Glutamatergic neuron (in vitro differentiated cells): ENCODE data around the gene EML1. TPM values are rescaled to one million over a fixed set of nuclear protein-coding genes. Genes with fewer than 3 reads are reported as not detected.

Experiments
- DNase-seq: peaks from one replicate; pipeline ENCODE4 v3.0.0; 2022
- H3K27ac Mint-ChIP-seq: one replicate; pipeline ENCODE4 v1.8.0; 2020; ENCODE audit warnings: mild to moderate bottlenecking, mixed read lengths, inconsistent platforms; ENCODE audit not compliant: unreplicated experiment
- H3K27me3 Mint-ChIP-seq: one replicate; pipeline ENCODE4 v1.8.0; 2020; ENCODE audit warnings: mild to moderate bottlenecking, moderate library complexity, mixed read lengths, inconsistent platforms; ENCODE audit not compliant: unreplicated experiment
- H3K36me3 Mint-ChIP-seq: one replicate; pipeline ENCODE4 v1.8.0; 2020; ENCODE audit warnings: mild to moderate bottlenecking, mixed read lengths, inconsistent platforms; ENCODE audit not compliant: unreplicated experiment
- H3K4me1 Mint-ChIP-seq: one replicate; pipeline ENCODE4 v1.8.0; 2020; ENCODE audit warnings: mild to moderate bottlenecking, low read depth, mixed read lengths, inconsistent platforms; ENCODE audit not compliant: unreplicated experiment
- H3K4me3 Mint-ChIP-seq: one replicate; pipeline ENCODE4 v1.8.0; 2020; ENCODE audit warnings: mild to moderate bottlenecking, mixed read lengths, inconsistent platforms; ENCODE audit not compliant: unreplicated experiment
- H3K9me3 Mint-ChIP-seq: one replicate; pipeline ENCODE4 v1.8.0; 2020; ENCODE audit warnings: mild to moderate bottlenecking, moderate library complexity, mixed read lengths, inconsistent platforms; ENCODE audit not compliant: unreplicated experiment
- total RNA-seq: library from RNA; stranded (reverse); fragmentation: NEBNext Ultra II Directional; extraction: Animal tissue kit (Norgen Biotek cat#: 25700); gene quantifications from one replicate; pipeline ENCODE4 v1.2.1, GENCODE V29; 2021; ENCODE audit not compliant: unreplicated experiment
- TF ChIP-seq, protein P1 (sequence below): fragments of 200-600 bp; sonication (generic); IDR thresholded peaks from one replicate; pipeline ENCODE4 v1.5.0; 2021; ENCODE audit not compliant: partially characterized antibody, unreplicated experiment

EML1 gene
- total RNA-seq, 1 donor from 2014 or later, result 73.6 TPM

GRCh38 chr14:99936738-99937474, 143.7 kb downstream of the EML1 start:
- no peaks in the 10 kb centered on the region for H3K27me3 Mint-ChIP-seq
- TF ChIP-seq, protein P1, sequence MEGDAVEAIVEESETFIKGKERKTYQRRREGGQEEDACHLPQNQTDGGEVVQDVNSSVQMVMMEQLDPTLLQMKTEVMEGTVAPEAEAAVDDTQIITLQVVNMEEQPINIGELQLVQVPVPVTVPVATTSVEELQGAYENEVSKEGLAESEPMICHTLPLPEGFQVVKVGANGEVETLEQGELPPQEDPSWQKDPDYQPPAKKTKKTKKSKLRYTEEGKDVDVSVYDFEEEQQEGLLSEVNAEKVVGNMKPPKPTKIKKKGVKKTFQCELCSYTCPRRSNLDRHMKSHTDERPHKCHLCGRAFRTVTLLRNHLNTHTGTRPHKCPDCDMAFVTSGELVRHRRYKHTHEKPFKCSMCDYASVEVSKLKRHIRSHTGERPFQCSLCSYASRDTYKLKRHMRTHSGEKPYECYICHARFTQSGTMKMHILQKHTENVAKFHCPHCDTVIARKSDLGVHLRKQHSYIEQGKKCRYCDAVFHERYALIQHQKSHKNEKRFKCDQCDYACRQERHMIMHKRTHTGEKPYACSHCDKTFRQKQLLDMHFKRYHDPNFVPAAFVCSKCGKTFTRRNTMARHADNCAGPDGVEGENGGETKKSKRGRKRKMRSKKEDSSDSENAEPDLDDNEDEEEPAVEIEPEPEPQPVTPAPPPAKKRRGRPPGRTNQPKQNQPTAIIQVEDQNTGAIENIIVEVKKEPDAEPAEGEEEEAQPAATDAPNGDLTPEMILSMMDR, result no peak
- no peaks in the 10 kb centered on the region for H3K9me3 Mint-ChIP-seq
- DNase-seq, result no peak
- peaks cover 3% of the 10 kb centered on the region for H3K4me1 Mint-ChIP-seq
- no peaks in the 10 kb centered on the region for H3K36me3 Mint-ChIP-seq
- H3K4me3 Mint-ChIP-seq, result no peak overlapping the region
- H3K27ac Mint-ChIP-seq, result no peak overlapping the region

- no peak overlapping the region for H3K27ac Mint-ChIP-seq
- TF ChIP-seq, protein P1, result no peak
- DNase-seq, result no peak
- H3K4me3 Mint-ChIP-seq, result no peak overlapping the region
- no peaks in the 10 kb centered on the region for H3K9me3 Mint-ChIP-seq
- H3K4me1 Mint-ChIP-seq, result peaks cover 8% of the 10 kb centered on the region
- H3K27me3 Mint-ChIP-seq, result no peaks in the 10 kb centered on the region
- H3K36me3 Mint-ChIP-seq, result no peaks in the 10 kb centered on the region
Measured at GRCh38 chr14:99937475-99938244, 144.4 kb downstream of the EML1 start.

DNA sequence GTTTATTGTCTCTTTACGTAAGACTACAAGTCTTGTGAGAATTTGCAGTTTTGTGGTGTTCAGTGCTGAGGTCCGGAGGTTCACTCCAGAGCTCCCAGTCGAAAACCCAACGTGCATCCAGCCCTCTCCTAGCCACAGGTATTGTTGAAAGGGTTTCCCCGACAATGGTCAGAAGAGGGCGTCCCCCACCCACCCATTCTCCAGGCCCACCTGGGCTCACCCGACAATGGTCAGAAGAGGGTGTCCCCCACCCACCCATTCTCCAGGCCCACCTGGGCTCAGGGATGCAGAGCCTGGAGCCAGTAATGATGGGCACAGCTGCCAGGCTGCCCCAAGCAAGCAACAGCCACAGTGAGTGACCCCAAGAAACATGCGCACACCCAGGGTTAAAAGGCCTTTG, 145.2 kb downstream of the EML1 start:
- no peak for DNase-seq
- Mint-ChIP-seq H3K27me3 (no peaks in the 10 kb centered on the region), H3K36me3 (peaks cover 5% of the 10 kb centered on the region), H3K9me3 (no peaks in the 10 kb centered on the region), H3K4me3 (no peak overlapping the region), H3K27ac (no peak overlapping the region), H3K4me1 (peaks cover 13% of the 10 kb centered on the region)
- TF ChIP-seq, protein P1, result no peak

GRCh38 chr14:99938896-99939295, 145.7 kb downstream of the EML1 start:
- Mint-ChIP-seq H3K36me3 (peaks cover 6% of the 10 kb centered on the region), H3K27me3 (no peaks in the 10 kb centered on the region), H3K27ac (no peak overlapping the region), H3K4me1 (peaks cover 17% of the 10 kb centered on the region), H3K9me3 (peaks cover 2% of the 10 kb centered on the region), H3K4me3 (no peak overlapping the region)
- no peak for DNase-seq
- TF ChIP-seq, protein P1, result no peak

DNA sequence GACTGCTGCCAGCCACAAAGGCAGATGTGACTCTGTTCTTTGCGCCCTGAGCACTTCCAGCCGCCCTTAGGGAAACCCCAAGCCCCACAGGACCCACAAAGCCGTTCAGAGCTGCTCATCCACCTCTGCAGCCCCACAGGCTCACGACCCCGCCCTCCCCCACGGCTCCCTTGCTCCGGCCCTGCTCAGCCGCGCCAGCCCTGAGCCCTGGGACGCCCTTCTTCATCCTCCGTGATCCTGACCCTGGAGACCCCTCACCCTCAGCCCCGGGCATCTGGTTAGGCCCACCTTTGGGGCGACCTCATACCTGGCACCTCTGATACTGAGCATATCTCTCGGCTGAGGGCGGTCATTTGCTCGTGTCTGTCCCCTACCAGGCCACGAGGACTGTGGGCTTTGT, 146.2 kb downstream of the EML1 start:
- peaks cover 17% of the 10 kb centered on the region for H3K4me1 Mint-ChIP-seq
- H3K4me3 Mint-ChIP-seq, result no peak overlapping the region
- DNase-seq, result no peak
- no peaks in the 10 kb centered on the region for H3K27me3 Mint-ChIP-seq
- H3K27ac Mint-ChIP-seq, result no peak overlapping the region
- H3K9me3 Mint-ChIP-seq, result peaks cover 2% of the 10 kb centered on the region
- peaks cover 6% of the 10 kb centered on the region for H3K36me3 Mint-ChIP-seq
- TF ChIP-seq, protein P1, result no peak
